ENCODE measurements around the gene ZBTB17.

GRCh38 chr1:15916916-15917315, 59.0 kb downstream of the ZBTB17 start:
- TF ChIP-seq CTCF (IDR thresholded peaks at IDR 0.05; ENCODE audit: low read depth, low read length) (no peak), POLR2A (IDR thresholded peaks at IDR 0.05; ENCODE audit: extremely low read depth, insufficient read length) (no peak), MAX (IDR thresholded peaks at IDR 0.05; ENCODE audit: low read depth, low read length) (no peak)
